Lower lobe of right lung (tissue), 2 donors: ENCODE measurements around the gene ZNF550. TPM values are rescaled to one million over a fixed set of nuclear protein-coding genes. Genes with fewer than 3 reads are reported as not detected.
"Not testable (repeated sequence)": the region's sequence is repeated elsewhere in the genome, so short reads cannot be mapped to it uniquely, and the experiment has no call there.

ENCODE experiments used
- ATAC-seq, 2 donors: fragments of 200-7000 bp; cut with Tn5 transposase; one replicate each; pipeline ENCODE4 v1.9.1; 2020 to 2022; ENCODE audit warnings: mild to moderate bottlenecking in 2 of 2, moderate library complexity in 2 of 2
- DNase-seq: peaks from one replicate; pipeline ENCODE4 v3.0.0-alpha.2; 2020
- H3K27ac ChIP-seq: fragments of 200-600 bp; one replicate; pipeline ENCODE4 v1.8.0; 2022
- H3K27me3 ChIP-seq: fragments of 200-600 bp; one replicate; pipeline ENCODE4 v1.8.0; 2022; ENCODE audit warnings: low read depth
- H3K36me3 ChIP-seq: fragments of 200-600 bp; one replicate; pipeline ENCODE4 v1.8.0; 2022; ENCODE audit warnings: mild to moderate bottlenecking
- H3K4me1 ChIP-seq: fragments of 200-600 bp; one replicate; pipeline ENCODE4 v1.8.0; 2022
- H3K4me3 ChIP-seq: fragments of 200-600 bp; one replicate; pipeline ENCODE4 v1.8.0; 2022; ENCODE audit warnings: mild to moderate bottlenecking
- H3K9me3 ChIP-seq: fragments of 200-600 bp; one replicate; pipeline ENCODE4 v1.8.0; 2022
- intact Hi-C: fragments of 100-400 bp; cut with DNase I; formaldehyde crosslinking; loops from one replicate; pipeline ENCODE4 v1.11.0; 2022
- total RNA-seq: library from RNA; stranded (reverse); fragmentation: NEBNext Ultra II Directional; extraction: Animal tissue kit (Norgen Biotek cat#: 25700); gene quantifications from one replicate; pipeline ENCODE4 v1.2.1, GENCODE V29; 2021
- TF ChIP-seq, protein P1 (sequence below): fragments of 200-600 bp; IDR thresholded peaks from one replicate; pipeline ENCODE4 v1.8.0; 2022; ENCODE audit warnings: antibody characterized with exemption, mild to moderate bottlenecking
- donor health status: DM: no; HTN: yes; CAD: no; lungs with severe emphysema.

The ZNF550 gene
- total RNA-seq, 1 donor from 2014 or later: 8.8 TPM

DNA sequence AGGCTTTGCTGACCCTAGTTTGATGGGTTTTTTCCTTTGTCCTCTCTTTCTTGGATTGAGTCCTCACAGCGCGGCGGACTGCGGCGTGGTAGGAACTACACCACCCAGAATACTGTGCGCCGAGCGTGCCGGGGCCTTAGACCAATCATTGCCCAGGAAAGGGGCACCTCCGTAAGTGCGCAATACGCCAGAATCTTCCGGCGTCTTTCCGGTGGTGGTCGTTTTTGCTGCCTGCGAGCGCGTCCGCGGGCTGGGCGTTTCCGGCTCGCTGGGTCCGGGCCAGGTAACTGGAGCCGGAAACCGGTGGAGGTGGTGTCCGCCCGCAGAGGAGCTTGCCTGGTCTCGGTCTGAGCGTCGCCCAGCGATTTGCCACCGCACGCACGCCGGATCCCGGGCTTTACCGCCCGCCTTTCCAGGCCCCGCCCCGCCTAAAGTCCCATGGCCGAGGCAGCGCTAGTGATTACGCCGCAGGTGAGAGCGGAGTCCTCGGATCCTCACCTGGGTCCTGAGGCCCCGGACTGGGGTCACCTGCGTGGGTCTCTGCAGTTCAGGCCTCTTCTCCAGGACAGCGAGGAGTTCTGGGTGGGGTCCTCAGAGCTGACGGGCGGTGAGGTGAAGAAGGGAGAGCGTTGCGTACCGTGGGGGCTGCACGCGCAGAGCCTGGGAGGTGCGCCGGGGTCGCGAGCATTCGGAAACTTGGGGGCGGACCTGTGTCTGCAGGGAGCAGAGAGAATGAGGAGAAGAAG is 32.4 kb downstream of the ZNF550 start, which contains the start of gene ZNF549:
ZNF549 (plus strand) TSS at position 221 of the 746 bp plus-strand sequence; CDS start at position 439, 218 bp downstream.
- ATAC-seq (peak; percentile 100), DNase-seq (peak; percentile 90)
- Histone ChIP-seq H3K27ac (peak within 1 kb of the TSS; percentile 87), H3K9me3 (peaks cover 21% of the 10 kb centered on the region), H3K4me1 (peaks cover 14% of the 10 kb centered on the region), H3K27me3 (no peaks in the 10 kb centered on the region), H3K4me3 (peak within 1 kb of the TSS; percentile 87), H3K36me3 (peaks cover 14% of the 10 kb centered on the region)
- TF ChIP-seq, protein P1, sequence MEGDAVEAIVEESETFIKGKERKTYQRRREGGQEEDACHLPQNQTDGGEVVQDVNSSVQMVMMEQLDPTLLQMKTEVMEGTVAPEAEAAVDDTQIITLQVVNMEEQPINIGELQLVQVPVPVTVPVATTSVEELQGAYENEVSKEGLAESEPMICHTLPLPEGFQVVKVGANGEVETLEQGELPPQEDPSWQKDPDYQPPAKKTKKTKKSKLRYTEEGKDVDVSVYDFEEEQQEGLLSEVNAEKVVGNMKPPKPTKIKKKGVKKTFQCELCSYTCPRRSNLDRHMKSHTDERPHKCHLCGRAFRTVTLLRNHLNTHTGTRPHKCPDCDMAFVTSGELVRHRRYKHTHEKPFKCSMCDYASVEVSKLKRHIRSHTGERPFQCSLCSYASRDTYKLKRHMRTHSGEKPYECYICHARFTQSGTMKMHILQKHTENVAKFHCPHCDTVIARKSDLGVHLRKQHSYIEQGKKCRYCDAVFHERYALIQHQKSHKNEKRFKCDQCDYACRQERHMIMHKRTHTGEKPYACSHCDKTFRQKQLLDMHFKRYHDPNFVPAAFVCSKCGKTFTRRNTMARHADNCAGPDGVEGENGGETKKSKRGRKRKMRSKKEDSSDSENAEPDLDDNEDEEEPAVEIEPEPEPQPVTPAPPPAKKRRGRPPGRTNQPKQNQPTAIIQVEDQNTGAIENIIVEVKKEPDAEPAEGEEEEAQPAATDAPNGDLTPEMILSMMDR: no peak
- intact Hi-C loops: no loop called here

DNA sequence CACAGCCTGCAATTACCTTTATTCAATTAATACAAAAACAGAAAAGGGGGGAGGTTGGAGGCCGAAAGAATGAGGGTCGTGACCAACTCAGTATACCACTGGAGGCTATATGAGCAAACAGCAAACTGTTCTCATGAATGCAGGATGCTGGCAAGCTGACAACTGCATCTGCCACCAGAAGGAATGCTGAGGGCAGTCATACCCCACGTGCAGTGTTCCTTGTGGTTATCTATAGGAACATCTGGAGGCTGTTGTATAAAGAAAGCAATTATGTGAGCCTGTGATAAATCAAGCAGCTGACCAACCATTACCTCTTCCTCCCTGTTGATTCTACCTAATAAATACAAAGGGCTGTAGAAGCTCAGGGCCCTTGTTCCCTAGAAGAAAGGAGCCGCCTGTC is 41.6 kb downstream of the ZNF550 start:
- intact Hi-C loops, H3K4me1 ChIP-seq, H3K36me3 ChIP-seq, H3K27ac ChIP-seq, ATAC-seq, H3K27me3 ChIP-seq, DNase-seq, H3K4me3 ChIP-seq: not testable (repeated sequence)
- H3K9me3 ChIP-seq: peaks cover 19% of the 10 kb centered on the region

DNA sequence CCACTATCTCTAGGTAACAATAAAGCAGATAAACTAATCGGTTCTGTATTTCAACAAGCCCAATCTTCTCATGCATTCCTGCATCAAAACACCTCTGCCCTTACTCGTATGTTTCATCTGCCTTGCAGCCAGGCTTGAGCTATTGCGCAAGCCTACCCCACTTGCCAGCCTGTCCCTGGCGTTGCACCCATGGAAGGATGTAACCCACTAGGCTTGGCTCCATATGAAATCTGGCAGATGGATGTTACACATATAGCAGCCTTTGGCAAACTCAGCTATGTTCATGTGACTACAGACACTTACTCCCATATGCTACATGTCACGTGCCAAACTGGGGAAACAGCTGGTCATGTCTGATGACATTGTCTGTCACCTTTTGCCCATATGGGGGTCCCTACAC is 44.4 kb downstream of the ZNF550 start:
- Histone ChIP-seq H3K4me3 (no peak overlapping the region), H3K27ac (no peak overlapping the region), H3K9me3 (peaks cover 44% of the 10 kb centered on the region), H3K4me1 (no peaks in the 10 kb centered on the region), H3K27me3 (no peaks in the 10 kb centered on the region), H3K36me3 (no peaks in the 10 kb centered on the region)
- intact Hi-C loops: no loop called here
- TF ChIP-seq, protein P1: no peak
- ATAC-seq (no peak), DNase-seq (no peak)

DNA sequence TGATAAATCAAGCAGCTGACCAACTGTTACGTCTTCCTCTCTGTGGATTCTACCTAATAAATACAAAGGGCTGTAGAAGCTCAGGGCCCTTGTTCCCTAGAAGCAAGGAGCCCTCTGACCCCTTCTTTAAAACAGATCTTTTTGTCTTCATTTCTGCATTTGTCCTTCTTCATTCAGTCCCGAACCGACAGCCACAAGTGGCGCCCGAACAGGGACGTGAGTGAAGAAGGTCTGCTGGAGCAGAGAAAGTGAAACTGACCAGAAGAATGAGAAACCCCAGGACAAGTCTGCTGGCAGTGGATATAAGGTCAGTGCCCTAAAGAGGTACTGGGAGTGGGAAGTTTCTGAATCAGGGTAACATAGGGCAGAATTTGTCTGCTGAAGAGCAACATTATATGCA is 46.8 kb downstream of the ZNF550 start:
- intact Hi-C loops: no loop called here
- no peak for DNase-seq
- ATAC-seq: no peak
- Histone ChIP-seq H3K4me1 (no peaks in the 10 kb centered on the region), H3K36me3 (no peaks in the 10 kb centered on the region), H3K27ac (no peak overlapping the region), H3K9me3 (peaks cover 65% of the 10 kb centered on the region), H3K4me3 (no peak overlapping the region), H3K27me3 (no peaks in the 10 kb centered on the region)
- TF ChIP-seq, protein P1: no peak

DNA sequence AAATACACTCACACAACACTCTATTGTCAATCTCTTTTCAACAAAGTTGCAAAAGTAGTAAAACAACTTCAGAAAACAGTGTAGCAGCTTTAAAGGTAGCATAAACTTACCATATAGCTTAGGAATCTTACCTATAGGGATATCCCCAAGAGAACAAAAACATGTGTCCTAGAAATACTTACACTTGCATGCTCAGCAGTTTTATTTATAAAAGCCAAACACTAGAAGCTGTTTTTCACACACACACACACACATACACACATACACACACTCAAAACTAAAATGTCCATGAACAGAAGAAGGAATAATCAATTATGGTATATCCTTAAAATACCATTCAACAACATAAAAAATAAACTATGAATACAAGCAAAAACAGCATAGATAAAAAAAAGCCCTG is 48.2 kb downstream of the ZNF550 start:
- intact Hi-C loops: no loop called here
- ATAC-seq: no peak
- TF ChIP-seq, protein P1: no peak
- Histone ChIP-seq H3K27me3 (no peaks in the 10 kb centered on the region), H3K36me3 (peaks cover 12% of the 10 kb centered on the region), H3K9me3 (peaks cover 75% of the 10 kb centered on the region), H3K4me3 (no peak overlapping the region), H3K27ac (no peak overlapping the region), H3K4me1 (no peaks in the 10 kb centered on the region)
- no peak for DNase-seq

DNA sequence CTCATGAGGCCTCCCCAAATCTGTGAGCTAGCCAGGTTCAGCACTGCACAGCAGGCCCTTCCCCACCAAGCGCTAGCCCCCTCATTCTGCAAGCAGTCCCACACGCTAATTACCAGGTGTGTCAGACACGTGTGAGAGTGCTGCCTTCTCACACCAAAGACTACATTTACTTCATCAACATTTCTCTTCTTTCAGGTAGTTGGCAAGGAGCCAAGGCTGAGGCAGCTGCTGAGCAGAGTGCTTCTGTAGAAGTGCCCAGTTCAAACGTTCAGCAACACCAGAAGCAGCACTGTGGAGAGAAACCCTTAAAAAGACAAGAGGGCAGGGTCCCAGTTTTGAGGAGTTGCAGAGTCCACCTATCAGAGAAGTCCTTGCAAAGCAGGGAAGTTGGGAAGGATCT is 53.5 kb downstream of the ZNF550 start:
- peaks cover 49% of the 10 kb centered on the region for H3K9me3 ChIP-seq
- ATAC-seq (no peak), DNase-seq (no peak)
- H3K27ac ChIP-seq: no peak overlapping the region
- H3K27me3 ChIP-seq: no peaks in the 10 kb centered on the region
- intact Hi-C loops: no loop called here
- H3K36me3 ChIP-seq: peaks cover 27% of the 10 kb centered on the region
- no peaks in the 10 kb centered on the region for H3K4me1 ChIP-seq
- TF ChIP-seq, protein P1: no peak
- H3K4me3 ChIP-seq: no peak overlapping the region

DNA sequence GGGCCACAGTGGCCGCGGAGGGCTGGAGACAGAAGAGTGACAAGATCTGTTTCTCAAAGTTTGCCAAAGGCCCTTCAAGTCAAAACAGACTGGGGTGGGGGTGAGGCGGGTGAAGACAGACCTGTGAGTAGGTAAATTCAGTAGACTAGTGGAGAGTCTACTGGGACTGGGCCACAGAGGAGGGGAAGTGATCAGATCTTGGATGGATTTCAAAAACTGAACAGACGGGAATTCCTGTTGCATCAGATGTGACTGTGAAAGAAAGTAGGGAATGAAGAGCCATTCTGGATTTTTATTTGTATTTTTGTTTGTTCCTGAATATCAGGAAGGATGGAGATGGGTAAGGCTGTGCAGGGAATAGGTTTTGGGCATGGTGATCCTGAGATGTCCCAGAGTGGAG is 59.3 kb downstream of the ZNF550 start:
- H3K36me3 ChIP-seq, DNase-seq, H3K4me1 ChIP-seq, intact Hi-C loops, H3K27ac ChIP-seq, H3K27me3 ChIP-seq: not testable (repeated sequence)
- Histone ChIP-seq H3K9me3 (peaks cover 12% of the 10 kb centered on the region), H3K4me3 (peak overlapping the region; percentile 77)
- ATAC-seq: peak; percentile 31 to 44

DNA sequence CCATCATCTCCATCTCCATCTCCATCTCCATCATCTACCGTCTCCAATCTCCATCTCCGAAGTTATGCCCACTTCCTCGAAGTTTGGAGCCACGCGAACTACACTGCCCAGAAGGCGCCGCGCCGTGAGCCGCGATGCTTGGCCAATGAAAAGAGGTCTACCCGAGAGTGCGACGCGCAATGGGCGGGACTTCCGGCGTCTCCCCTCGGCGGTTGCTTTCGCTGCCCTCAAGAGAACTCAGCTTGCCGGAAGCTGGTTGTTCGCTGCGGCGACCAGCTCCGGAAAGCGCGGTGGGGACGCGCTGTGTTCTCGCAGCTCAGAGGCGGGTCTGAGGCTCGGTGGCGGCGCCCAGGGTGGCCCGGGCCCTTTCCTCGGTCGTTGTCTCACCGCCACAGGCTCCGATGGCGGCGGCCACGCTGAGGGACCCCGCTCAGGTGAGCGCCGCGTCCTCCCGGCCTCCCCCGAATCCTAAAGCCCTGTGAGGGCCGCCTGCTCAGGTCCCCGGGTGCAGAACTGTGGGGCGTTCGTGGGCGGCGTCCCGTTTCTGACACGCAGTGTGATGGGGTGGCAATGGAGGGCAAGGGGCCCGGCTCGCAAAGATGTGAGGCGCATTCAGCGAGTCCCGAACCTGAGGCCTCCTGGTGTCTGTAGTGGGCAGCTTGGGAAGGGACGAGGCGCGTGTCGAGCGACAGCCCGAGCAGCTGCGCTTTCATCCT is 59.8 kb downstream of the ZNF550 start, which contains the start of gene ZNF773:
ZNF773 (plus strand) TSS at position 259 of the 716 bp plus-strand sequence; CDS start at position 402, 143 bp downstream.
- ATAC-seq (peak; percentile 100), DNase-seq (peak; percentile 97)
- Histone ChIP-seq H3K4me3 (peak within 1 kb of the TSS; percentile 77), H3K27ac (peak within 1 kb of the TSS; percentile 86), H3K9me3 (peaks cover 17% of the 10 kb centered on the region)
- H3K36me3 ChIP-seq, intact Hi-C loops, H3K27me3 ChIP-seq, H3K4me1 ChIP-seq: not testable (repeated sequence)
